ENCODE results near the gene RHBDD3. TPM values are rescaled to one million over a fixed set of nuclear protein-coding genes. Genes with fewer than 3 reads are reported as not detected.

The RHBDD3 gene
- 22.5 TPM for polyA plus RNA-seq (2013, experiment 1 of 2)
- 22.7 TPM for polyA plus RNA-seq (2013, experiment 2 of 2)

- peak within 1 kb of the TSS; percentile 97 for H3K9ac ChIP-seq (ENCODE audit: low read length)
- H4K91ac ChIP-seq (ENCODE audit: low read length), result peak within 1 kb of the TSS; percentile 99
- H2BK5ac ChIP-seq (ENCODE audit: low read depth, low read length, poor library complexity, severe bottlenecking), result peak within 1 kb of the TSS; percentile 100
- H3K9me3 ChIP-seq (ENCODE audit: control insufficient read depth, low read length), result no peaks in the 10 kb centered on the region
- peak within 1 kb of the TSS; percentile 99 for H3K18ac ChIP-seq (ENCODE audit: low read depth in 1 of 2, low read length in 2 of 2)
- H3K4me2 ChIP-seq (ENCODE audit: low read length, poor library complexity, severe bottlenecking), result peak within 1 kb of the TSS; percentile 91
- peak within 1 kb of the TSS in 1 of 2 experiments; percentile 89 for H3K14ac ChIP-seq (ENCODE audit: low read length in 2 of 2)
- H2BK15ac ChIP-seq (ENCODE audit: low read depth, poor library complexity, severe bottlenecking), result peak within 1 kb of the TSS; percentile 100
- 0% methylated on average over 43 of the region's 67 CpGs for WGBS
- peak within 1 kb of the TSS; percentile 91 for H2AK5ac ChIP-seq (ENCODE audit: low read length, severe bottlenecking)
- peak within 1 kb of the TSS; percentile 98 for H2BK120ac ChIP-seq (ENCODE audit: low read depth, low read length)
- peak within 1 kb of the TSS; percentile 98 for H3K27ac ChIP-seq (ENCODE audit: low read length, poor library complexity, severe bottlenecking)
- H3K27me3 ChIP-seq (ENCODE audit: control insufficient read depth in 1 of 2, insufficient read depth in 1 of 2, low read length in 2 of 2), result no peaks in the 10 kb centered on the region
- peak within 1 kb of the TSS; percentile 75 to 95 for H3K4me3 ChIP-seq (ENCODE audit: insufficient read depth in 1 of 2, low read depth in 1 of 2, low read length in 2 of 2)
- peaks cover 18% of the 10 kb centered on the region for H3K79me1 ChIP-seq (replicated peaks; ENCODE audit: low read length, poor library complexity, severe bottlenecking)
- H3K4ac ChIP-seq (ENCODE audit: low read depth in 1 of 2, low read length in 2 of 2), result peak within 1 kb of the TSS; percentile 96 to 98
- H3K4me1 ChIP-seq (ENCODE audit: control insufficient read depth, insufficient read depth, low read depth, low read length), result peaks cover 13% of the 10 kb centered on the region
- peak within 1 kb of the TSS; percentile 99 for H4K8ac ChIP-seq (ENCODE audit: low read length)
- H3K36me3 ChIP-seq (ENCODE audit: control insufficient read depth in 1 of 2, insufficient read depth in 2 of 2, low read depth in 1 of 2, low read length in 2 of 2), result peaks cover 23 to 58% of the 10 kb centered on the region in 2 experiments
- peak within 1 kb of the TSS; percentile 80 to 94 for H2BK12ac ChIP-seq (ENCODE audit: low read length in 2 of 2)
- peak within 1 kb of the TSS; percentile 68 for H2AFZ ChIP-seq (ENCODE audit: low read depth, low read length)
- peak; percentile 99 for DNase-seq
- peak within 1 kb of the TSS; percentile 30 to 86 for H3K23ac ChIP-seq (ENCODE audit: low read length in 2 of 2)
Measured at GRCh38 chr22:29267858-29268510, at the start of gene RHBDD3, which contains the start of gene EWSR1. Gene RHBDD3 (minus strand): TSS chr22:29267981. CDS start chr22:29265626, 2,355 bp downstream. Gene EWSR1 (plus strand): TSS chr22:29268268. CDS start chr22:29268337, 69 bp downstream.

GRCh38 chr22:29316141-29316828 lies 48.5 kb upstream of the RHBDD3 start:
- H2BK15ac ChIP-seq (ENCODE audit: low read depth, poor library complexity, severe bottlenecking), result no peak overlapping the region
- H3K27ac ChIP-seq (ENCODE audit: low read length, poor library complexity, severe bottlenecking), result no peak overlapping the region
- H3K23ac ChIP-seq (ENCODE audit: low read length in 2 of 2), result no peak overlapping the region
- H3K79me1 ChIP-seq (replicated peaks; ENCODE audit: low read length, poor library complexity, severe bottlenecking), result peaks cover 13% of the 10 kb centered on the region
- H3K27me3 ChIP-seq (ENCODE audit: control insufficient read depth in 1 of 2, insufficient read depth in 1 of 2, low read length in 2 of 2), result peaks cover 31 to 45% of the 10 kb centered on the region in 2 experiments
- H2AK5ac ChIP-seq (ENCODE audit: low read length, severe bottlenecking), result no peak overlapping the region
- H3K9me3 ChIP-seq (ENCODE audit: control insufficient read depth, low read length), result no peaks in the 10 kb centered on the region
- no peak overlapping the region for H2BK12ac ChIP-seq (ENCODE audit: low read length in 2 of 2)
- no peak overlapping the region for H4K91ac ChIP-seq (ENCODE audit: low read length)
- H3K4me2 ChIP-seq (ENCODE audit: low read length, poor library complexity, severe bottlenecking), result no peak overlapping the region
- no peak overlapping the region for H3K4me3 ChIP-seq (ENCODE audit: insufficient read depth in 1 of 2, low read depth in 1 of 2, low read length in 2 of 2)
- H4K8ac ChIP-seq (ENCODE audit: low read length), result no peak overlapping the region
- H3K4me1 ChIP-seq (ENCODE audit: control insufficient read depth, insufficient read depth, low read depth, low read length), result peaks cover 24% of the 10 kb centered on the region
- no peak overlapping the region for H3K4ac ChIP-seq (ENCODE audit: low read depth in 1 of 2, low read length in 2 of 2)
- 73% methylated on average over 17 of the region's 18 CpGs for WGBS
- H2AFZ ChIP-seq (ENCODE audit: low read depth, low read length), result no peak overlapping the region
- no peak overlapping the region for H2BK5ac ChIP-seq (ENCODE audit: low read depth, low read length, poor library complexity, severe bottlenecking)
- peaks cover 4 to 24% of the 10 kb centered on the region in 2 experiments for H3K36me3 ChIP-seq (ENCODE audit: control insufficient read depth in 1 of 2, insufficient read depth in 2 of 2, low read depth in 1 of 2, low read length in 2 of 2)
- no peak overlapping the region for H3K18ac ChIP-seq (ENCODE audit: low read depth in 1 of 2, low read length in 2 of 2)
- H3K9ac ChIP-seq (ENCODE audit: low read length), result no peak overlapping the region
- no peak overlapping the region for H3K14ac ChIP-seq (ENCODE audit: low read length in 2 of 2)
- H2BK120ac ChIP-seq (ENCODE audit: low read depth, low read length), result no peak overlapping the region
- DNase-seq, result no peak

DNA sequence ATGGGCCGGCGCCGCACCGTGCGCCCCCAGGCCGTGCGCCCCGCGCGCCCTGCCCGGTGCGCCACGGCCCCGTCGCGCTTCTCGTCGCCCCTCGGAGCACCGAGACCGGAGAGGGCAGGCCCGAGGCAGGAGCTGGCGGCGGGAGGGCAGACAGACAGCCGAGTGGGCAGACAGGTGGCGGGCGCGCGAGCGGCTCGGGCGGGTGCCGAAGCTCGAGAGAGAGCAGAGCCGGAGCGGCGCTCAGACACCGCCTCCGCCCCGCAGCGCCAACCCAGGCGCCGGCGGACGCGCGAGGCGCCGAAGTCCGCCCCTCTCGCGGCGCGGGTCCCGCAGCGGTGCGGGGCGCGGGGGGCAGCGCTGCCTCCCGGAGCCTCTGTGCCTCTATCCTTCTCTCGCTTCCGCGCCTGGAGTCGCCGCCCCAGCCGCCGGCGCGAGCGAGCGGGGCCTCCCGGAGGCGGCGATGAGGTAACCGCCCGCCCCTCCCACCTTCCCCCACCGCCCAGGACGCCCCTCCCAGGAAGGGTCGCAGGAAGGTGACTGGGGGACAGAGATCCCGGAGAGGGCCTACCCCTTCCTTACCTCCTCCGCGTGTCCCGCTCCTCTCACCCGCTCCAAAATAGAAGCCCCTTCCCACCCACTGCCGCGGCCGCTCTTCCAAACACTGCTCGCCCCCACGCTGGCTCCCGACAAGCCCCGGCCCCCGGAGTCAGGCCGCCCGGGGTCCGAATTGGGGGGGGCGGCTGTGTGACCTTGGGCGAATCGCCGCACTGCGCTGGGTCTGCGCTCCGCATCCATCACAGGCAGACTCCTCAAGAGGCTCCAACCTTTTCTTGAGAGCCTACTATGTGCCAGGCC lies 47.7 kb upstream of the RHBDD3 start, which contains the start of gene RASL10A:
Gene RASL10A, minus strand, starts transcription at position 412 of the 855 bp plus-strand sequence. CDS start 451 bp downstream, outside the sequence.
- Histone ChIP-seq H3K79me1 (replicated peaks; ENCODE audit: low read length, poor library complexity, severe bottlenecking) (peaks cover 14% of the 10 kb centered on the region), H3K4me1 (ENCODE audit: control insufficient read depth, insufficient read depth, low read depth, low read length) (peaks cover 31% of the 10 kb centered on the region), H3K4me2 (ENCODE audit: low read length, poor library complexity, severe bottlenecking) (peak within 1 kb of the TSS; percentile 89), H3K27ac (ENCODE audit: low read length, poor library complexity, severe bottlenecking) (no peak within 1 kb of the TSS), H4K91ac (ENCODE audit: low read length) (peak within 1 kb of the TSS; percentile 43), H4K8ac (ENCODE audit: low read length) (no peak within 1 kb of the TSS), H2BK15ac (ENCODE audit: low read depth, poor library complexity, severe bottlenecking) (no peak within 1 kb of the TSS), H3K36me3 (ENCODE audit: control insufficient read depth in 1 of 2, insufficient read depth in 2 of 2, low read depth in 1 of 2, low read length in 2 of 2) (peaks cover 4 to 29% of the 10 kb centered on the region in 2 experiments), H3K9me3 (ENCODE audit: control insufficient read depth, low read length) (no peaks in the 10 kb centered on the region), H2BK5ac (ENCODE audit: low read depth, low read length, poor library complexity, severe bottlenecking) (no peak within 1 kb of the TSS), H2BK12ac (ENCODE audit: low read length in 2 of 2) (no peak within 1 kb of the TSS), H2AK5ac (ENCODE audit: low read length, severe bottlenecking) (no peak within 1 kb of the TSS), H3K27me3 (ENCODE audit: control insufficient read depth in 1 of 2, insufficient read depth in 1 of 2, low read length in 2 of 2) (peaks cover 31 to 45% of the 10 kb centered on the region in 2 experiments), H3K23ac (ENCODE audit: low read length in 2 of 2) (no peak within 1 kb of the TSS), H3K4me3 (ENCODE audit: insufficient read depth in 1 of 2, low read depth in 1 of 2, low read length in 2 of 2) (peak within 1 kb of the TSS in 1 of 2 experiments; percentile 47), H3K4ac (ENCODE audit: low read depth in 1 of 2, low read length in 2 of 2) (no peak within 1 kb of the TSS), H2AFZ (ENCODE audit: low read depth, low read length) (no peak within 1 kb of the TSS), H3K18ac (ENCODE audit: low read depth in 1 of 2, low read length in 2 of 2) (no peak within 1 kb of the TSS), H2BK120ac (ENCODE audit: low read depth, low read length) (no peak within 1 kb of the TSS), H3K14ac (ENCODE audit: low read length in 2 of 2) (no peak within 1 kb of the TSS), H3K9ac (ENCODE audit: low read length) (no peak within 1 kb of the TSS)
- no peak for DNase-seq
- WGBS, result 11% methylated on average over 37 of the region's 103 CpGs
